ENCODE results near the gene TPX2.

- TF ChIP-seq CTCF (IDR thresholded peaks at IDR 0.05) (no peak), POLR2A (IDR thresholded peaks at IDR 0.05) (no peak)
Observed at GRCh38 chr20:31751126-31751525, 12.0 kb downstream of the TPX2 start.
